ENCODE results near the gene DVL1. TPM values are rescaled to one million over a fixed set of nuclear protein-coding genes. Genes with fewer than 3 reads are reported as not detected.

DVL1 gene
- total RNA-seq, 1 donor from 2014 or later, result 92.9 TPM

DNA sequence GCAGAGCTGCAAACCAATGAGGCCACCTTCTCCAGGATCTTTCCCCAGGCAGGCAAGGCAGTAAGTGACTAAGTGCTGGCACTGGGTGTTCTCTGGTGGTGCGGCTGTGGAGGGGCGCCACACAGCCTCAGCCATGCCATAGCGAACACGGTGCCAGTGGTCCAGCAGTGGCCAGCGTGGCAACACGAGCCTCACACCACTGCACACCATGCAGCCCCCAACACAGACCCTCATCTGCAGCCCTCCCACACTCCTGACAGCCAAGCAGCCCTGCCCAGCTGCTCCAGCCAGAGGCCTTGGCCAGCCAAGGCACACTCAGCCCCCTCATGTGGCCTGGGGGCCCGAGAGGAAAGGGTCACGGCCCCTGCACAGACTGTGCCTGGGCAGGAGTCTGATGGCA lies 27.7 kb downstream of the DVL1 start:
- TF ChIP-seq, protein P1, sequence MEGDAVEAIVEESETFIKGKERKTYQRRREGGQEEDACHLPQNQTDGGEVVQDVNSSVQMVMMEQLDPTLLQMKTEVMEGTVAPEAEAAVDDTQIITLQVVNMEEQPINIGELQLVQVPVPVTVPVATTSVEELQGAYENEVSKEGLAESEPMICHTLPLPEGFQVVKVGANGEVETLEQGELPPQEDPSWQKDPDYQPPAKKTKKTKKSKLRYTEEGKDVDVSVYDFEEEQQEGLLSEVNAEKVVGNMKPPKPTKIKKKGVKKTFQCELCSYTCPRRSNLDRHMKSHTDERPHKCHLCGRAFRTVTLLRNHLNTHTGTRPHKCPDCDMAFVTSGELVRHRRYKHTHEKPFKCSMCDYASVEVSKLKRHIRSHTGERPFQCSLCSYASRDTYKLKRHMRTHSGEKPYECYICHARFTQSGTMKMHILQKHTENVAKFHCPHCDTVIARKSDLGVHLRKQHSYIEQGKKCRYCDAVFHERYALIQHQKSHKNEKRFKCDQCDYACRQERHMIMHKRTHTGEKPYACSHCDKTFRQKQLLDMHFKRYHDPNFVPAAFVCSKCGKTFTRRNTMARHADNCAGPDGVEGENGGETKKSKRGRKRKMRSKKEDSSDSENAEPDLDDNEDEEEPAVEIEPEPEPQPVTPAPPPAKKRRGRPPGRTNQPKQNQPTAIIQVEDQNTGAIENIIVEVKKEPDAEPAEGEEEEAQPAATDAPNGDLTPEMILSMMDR (IDR thresholded peaks at IDR 0.05), result no peak
- H3K27ac Mint-ChIP-seq (ENCODE audit: unreplicated experiment), result no peak overlapping the region
- peaks cover 34% of the 10 kb centered on the region for H3K4me1 Mint-ChIP-seq (ENCODE audit: unreplicated experiment)
- no peaks in the 10 kb centered on the region for H3K9me3 Mint-ChIP-seq (ENCODE audit: unreplicated experiment)
- no peak overlapping the region for H3K4me3 Mint-ChIP-seq (ENCODE audit: unreplicated experiment)
- no peaks in the 10 kb centered on the region for H3K27me3 Mint-ChIP-seq (ENCODE audit: unreplicated experiment)
- DNase-seq (ENCODE audit: extremely low spot score, unreplicated experiment), result no peak
- H3K36me3 Mint-ChIP-seq (ENCODE audit: unreplicated experiment), result peaks cover 4% of the 10 kb centered on the region

- TF ChIP-seq, protein P1 (IDR thresholded peaks at IDR 0.05), result no peak
- Mint-ChIP-seq H3K9me3 (ENCODE audit: unreplicated experiment) (no peaks in the 10 kb centered on the region), H3K4me3 (ENCODE audit: unreplicated experiment) (no peak overlapping the region), H3K36me3 (ENCODE audit: unreplicated experiment) (peaks cover 8% of the 10 kb centered on the region), H3K4me1 (ENCODE audit: unreplicated experiment) (peaks cover 31% of the 10 kb centered on the region), H3K27me3 (ENCODE audit: unreplicated experiment) (no peaks in the 10 kb centered on the region), H3K27ac (ENCODE audit: unreplicated experiment) (no peak overlapping the region)
- no peak for DNase-seq (ENCODE audit: extremely low spot score, unreplicated experiment)
Measured at GRCh38 chr1:1320666-1321448, 28.4 kb downstream of the DVL1 start.

DNA sequence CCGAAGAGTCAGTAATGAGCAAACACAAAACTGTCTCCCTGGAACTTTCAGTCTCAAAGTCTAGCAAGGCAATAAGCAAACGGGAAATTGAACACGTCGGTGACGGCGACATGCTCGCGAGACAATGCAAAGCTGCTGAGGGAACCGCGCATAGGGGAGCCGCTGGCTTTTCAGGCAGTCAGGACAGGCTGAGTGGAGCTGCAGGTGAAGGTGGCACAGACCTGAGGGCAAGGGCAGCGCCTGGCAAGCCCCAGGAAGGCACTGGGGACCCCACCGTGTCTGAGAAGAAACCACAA lies 29.6 kb downstream of the DVL1 start:
- no peak for DNase-seq (ENCODE audit: extremely low spot score, unreplicated experiment)
- Mint-ChIP-seq H3K27ac (ENCODE audit: unreplicated experiment) (no peak overlapping the region), H3K27me3 (ENCODE audit: unreplicated experiment) (no peaks in the 10 kb centered on the region), H3K9me3 (ENCODE audit: unreplicated experiment) (no peaks in the 10 kb centered on the region), H3K4me3 (ENCODE audit: unreplicated experiment) (no peak overlapping the region), H3K4me1 (ENCODE audit: unreplicated experiment) (peaks cover 27% of the 10 kb centered on the region), H3K36me3 (ENCODE audit: unreplicated experiment) (peaks cover 9% of the 10 kb centered on the region)
- TF ChIP-seq, protein P1 (IDR thresholded peaks at IDR 0.05), result no peak

DNA sequence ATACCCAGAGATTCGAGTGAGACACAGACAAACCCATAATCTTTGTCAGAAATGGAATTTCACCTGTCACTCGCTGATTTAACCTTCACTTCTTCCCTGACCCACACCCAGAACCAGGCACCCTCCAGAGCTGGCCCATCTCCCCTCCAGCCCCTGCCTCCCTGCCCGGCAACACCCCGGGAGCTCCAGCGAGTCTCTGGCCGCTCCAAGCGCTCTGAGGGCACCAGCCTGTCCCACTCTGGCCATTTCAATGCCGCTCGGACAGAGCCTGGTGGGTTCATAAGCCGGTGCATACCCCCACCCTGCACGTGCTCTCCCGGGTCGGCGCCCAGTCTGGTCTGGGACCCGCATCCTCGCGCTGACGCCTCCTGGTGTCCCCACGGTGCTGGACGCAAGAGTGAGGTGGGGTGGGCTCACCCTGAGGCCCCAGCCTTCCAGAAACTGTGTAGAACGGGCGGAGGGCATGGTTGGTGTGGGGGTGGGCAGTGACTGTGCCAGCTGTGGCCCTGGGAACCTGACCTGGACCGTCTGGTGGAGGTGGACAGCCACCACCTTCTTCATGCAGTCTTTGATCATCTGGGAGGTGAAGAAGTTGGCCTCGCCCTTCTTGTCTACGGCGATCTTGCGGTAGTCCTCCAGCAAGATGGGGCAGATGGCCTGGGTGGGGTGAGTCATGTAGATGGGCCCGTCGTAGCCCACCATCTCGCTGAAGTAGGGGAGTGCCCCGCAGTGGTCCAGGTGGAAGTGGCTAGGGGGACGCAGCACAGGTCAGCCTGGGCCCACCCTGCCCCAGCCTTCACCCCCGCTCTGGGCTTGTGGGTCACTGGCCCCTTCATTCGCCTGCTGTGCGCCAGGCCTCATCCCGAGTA lies 30.2 kb downstream of the DVL1 start:
- H3K27ac Mint-ChIP-seq (ENCODE audit: unreplicated experiment), result peak overlapping the region; percentile 68

More for the DNA sequence above, 30.2 kb downstream of the DVL1 start:
- Mint-ChIP-seq H3K4me1 (ENCODE audit: unreplicated experiment) (peaks cover 26% of the 10 kb centered on the region), H3K4me3 (ENCODE audit: unreplicated experiment) (no peak overlapping the region), H3K27me3 (ENCODE audit: unreplicated experiment) (no peaks in the 10 kb centered on the region), H3K9me3 (ENCODE audit: unreplicated experiment) (no peaks in the 10 kb centered on the region), H3K36me3 (ENCODE audit: unreplicated experiment) (peaks cover 9% of the 10 kb centered on the region)
- no peak for DNase-seq (ENCODE audit: extremely low spot score, unreplicated experiment)
- TF ChIP-seq, protein P1 (IDR thresholded peaks at IDR 0.05), result no peak
